ENCODE measurements around the gene MBNL2.
A peak's percentile ranks its signal among the peaks of the same experiment; 100 is the strongest.

Gene MBNL2

GRCh38 chr13:97429681-97430081 is 207.5 kb downstream of the MBNL2 start:
- DNase-seq = no peak

DNA sequence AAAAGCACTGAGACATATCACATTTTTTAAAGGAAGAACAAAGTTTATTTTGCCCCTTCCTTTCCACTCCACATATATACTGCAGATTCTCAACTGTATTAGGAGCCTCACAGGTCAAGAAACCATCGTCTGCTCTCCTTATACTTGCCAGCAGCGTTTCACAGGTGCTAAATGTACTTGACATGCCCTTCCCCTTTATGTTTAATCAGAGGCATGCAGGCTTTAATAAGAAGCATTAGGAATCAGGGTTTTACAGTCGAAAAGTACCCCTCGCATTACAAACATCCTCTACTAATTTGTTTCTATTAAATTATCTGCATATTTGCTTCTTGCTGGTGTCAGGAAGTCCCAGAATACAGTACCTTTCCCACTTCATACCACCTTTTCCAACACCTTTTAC is 208.2 kb downstream of the MBNL2 start:
- no peak for DNase-seq

DNA sequence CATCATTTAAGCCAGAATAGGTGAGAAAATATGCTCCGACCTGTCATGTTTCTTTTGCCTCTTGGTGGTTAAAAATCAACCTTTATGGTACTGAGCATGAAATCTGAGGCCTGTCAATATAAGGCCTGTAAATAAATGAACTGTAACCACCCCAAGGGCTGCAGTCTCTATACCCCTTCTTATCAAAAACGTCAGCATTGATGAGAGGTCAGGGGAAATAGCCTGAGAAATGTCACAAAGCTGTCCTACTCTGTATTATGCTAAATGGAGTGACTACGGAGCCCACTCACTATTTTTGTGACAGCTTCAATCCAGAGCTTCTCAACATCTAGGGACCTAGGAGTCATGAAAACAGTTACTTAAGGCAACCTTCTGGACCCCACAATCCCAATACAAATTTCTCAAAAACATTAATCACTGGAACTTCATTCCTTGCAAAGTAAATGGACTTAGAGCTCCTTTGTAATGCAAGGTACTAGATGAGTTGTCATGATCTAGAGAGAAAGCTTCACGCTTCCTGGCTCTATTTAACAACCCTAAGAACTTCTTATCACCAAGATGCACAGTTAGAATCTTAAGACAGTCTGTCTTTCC is 209.1 kb downstream of the MBNL2 start:
- no peak for DNase-seq

DNA sequence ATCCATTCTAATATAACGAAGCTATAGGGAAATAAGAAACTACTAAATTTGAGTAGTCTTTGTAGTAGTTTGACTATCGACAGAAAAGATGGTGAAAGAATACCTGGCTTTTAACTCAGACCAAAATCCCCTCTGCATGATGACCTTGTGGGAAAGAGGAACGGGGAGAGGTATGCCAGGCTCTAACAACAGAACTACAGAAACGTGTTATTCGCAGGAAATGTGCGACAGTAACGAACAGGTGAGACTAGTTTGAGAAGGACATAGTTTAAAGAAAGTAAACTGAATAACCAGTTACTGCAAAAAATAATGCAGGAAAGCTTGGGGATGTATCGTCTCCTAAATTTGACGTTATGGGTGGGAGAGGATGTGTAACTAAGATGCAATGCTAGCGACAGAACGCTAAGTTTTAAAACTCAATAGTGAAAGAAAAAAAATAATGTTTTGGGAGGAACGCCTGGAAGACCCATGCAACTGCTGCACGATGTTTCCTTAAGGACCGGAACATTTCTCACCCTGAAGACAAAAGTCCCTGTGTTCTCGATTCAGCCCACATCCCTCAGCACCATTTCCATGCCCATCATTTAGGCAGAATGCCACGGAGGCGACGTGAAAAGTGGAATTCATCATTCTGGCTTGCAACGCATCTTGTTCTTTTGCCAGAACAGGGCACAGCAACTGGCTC is 210.2 kb downstream of the MBNL2 start:
- DNase-seq = no peak

DNA sequence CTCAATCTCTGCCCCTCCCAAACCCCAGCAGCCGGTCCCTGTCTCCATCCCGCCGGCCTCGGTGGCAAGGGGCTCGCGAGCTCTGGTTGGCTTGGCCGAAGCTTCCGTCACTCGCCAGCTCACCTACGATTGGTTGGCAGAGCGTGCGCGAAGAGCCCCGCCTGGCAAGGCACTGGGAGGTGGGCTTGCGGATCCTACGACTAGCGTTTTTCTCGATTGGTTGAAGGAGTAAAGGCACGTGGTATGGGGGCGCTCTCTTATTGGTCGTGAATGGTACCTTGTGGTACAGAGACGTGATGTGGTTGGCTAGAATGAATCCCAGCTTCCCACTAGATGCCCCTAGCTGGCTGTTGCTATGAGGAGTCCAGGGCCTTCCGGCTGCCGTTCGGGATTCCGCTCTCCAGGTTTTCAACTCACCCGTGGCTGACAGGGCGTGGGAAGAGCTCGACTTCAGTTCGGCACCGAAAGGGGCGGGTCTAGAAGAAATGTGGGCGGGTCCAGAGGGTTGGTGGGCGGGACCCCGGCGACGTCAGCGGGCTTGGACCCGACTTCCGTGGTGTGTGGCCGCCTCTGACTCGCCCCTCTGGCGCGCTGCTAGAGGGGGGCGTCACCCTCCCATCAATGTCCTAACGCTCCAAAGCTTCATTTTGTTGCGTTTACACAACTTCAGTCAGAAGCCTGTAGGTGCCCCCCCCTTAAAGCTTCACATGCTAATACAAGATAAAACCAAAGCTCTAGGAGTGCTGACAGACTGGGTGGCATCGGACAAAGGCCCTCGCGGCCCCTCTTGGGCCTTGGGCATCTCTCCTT is 211.0 kb downstream of the MBNL2 start:
- DNase-seq = peak; percentile 99

DNA sequence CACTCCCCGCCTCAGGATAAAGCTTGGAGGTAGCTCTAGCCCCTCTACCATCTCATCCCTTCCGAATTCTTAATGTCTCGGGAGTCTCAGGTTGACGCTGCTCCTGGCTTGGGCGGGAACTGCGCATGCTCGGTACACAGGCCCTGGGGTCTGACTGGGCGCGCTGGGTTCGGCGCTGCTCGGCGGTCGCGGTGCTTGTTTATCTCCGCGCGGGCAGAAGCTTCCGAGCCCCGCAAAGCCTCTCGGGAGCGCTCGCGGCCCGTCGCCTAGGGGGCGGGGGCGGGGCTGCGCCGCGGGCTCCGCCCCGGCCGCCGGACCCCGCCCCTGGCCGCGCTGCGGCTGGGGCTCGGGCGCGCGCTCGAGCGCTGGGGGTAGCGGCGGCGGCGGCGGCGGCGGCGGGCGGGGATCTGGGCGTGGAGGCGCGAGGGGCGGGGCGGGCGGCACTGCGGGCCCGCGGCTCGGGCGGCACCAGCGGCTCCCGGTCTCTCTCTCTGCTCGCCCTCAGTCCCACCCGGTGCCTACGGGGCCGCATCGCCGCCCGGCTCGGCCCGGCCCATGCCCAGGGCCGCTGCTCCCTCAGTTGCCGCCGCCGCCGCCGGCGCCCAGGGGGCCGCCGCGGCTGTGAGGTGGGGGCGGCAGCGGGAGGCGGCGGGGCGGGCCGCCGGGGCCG is 211.7 kb downstream of the MBNL2 start, which contains the start of gene RAP2A:
Gene RAP2A, plus strand, starts transcription at position 443 of the 670 bp plus-strand sequence. CDS start 302 bp downstream, outside the sequence.
- peak; percentile 76 for DNase-seq

GRCh38 chr13:97434397-97435201 is 212.5 kb downstream of the MBNL2 start:
- peak; percentile 35 for DNase-seq

DNA sequence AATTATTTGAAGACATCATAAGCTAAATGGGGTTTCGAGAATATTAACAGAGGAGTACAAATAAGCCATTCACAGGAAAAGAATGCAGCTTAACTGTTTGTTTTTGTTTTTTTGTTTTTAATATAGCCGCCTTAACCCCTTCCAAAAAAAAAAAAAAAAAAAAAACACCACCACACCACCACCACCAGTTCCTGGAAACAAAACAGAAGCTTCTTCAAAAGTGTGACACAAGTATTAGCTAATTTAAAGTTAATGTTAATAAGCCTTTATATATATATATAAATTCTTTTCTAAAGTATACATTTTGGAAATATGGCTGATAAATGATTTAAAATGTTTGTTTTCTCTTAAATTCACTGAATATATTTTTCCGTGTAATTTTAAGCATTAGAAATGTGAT is 213.2 kb downstream of the MBNL2 start:
- no peak for DNase-seq

DNA sequence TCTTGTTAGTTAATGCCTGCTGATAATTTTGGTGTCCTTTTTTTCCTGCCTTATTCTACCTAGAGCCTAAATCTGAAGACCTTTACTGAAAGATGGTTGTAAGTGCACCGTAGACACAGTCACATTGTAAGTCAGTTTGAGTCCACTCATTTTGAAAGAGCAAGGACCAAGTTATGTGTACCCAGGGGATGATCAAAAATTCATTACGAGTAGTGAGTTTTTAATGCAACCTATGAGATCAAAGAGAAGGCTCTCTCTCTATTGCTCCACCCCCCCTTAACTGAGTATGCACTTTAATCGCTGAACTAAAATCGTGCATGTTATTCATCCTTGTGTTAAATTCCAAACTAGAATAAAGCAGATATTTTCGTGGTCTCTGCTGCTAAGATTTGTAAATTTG is 213.7 kb downstream of the MBNL2 start:
- DNase-seq = no peak

DNA sequence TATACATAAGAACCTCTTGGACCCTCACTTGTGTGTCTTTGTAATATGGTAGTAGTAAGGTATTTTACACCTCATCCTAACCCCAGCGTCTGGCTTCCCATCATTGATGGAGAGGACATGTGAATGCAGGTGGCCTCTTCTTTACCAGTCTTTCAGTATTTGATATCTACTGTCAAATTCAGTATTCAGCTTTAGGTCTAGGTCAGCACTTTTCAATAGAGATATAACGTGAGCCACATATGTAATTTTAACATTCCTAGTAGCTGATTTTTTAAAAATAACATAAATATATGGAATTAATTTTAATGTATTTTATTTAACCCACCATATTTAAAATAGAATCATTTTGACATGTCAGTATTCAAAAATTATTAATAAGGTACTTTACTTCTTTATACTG is 214.7 kb downstream of the MBNL2 start:
- no peak for DNase-seq

DNA sequence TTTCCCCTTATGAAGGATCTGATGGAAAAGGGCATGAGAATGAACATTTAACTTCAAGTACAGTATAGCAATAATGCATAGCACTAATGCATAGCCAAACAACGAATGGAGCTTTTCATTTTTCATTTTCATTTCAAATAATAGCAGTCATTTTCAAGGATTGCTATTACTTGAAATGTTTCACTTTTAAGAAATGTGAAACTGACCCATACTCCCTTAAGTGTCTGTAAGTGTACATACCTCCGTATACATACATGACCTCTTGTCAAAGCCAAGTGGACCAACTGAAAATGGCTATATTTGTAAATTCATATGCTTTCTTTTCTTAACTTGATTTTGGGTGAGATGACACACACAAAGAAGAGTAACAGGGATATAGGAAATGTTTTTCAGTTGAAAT is 215.6 kb downstream of the MBNL2 start:
- no peak for DNase-seq

DNA sequence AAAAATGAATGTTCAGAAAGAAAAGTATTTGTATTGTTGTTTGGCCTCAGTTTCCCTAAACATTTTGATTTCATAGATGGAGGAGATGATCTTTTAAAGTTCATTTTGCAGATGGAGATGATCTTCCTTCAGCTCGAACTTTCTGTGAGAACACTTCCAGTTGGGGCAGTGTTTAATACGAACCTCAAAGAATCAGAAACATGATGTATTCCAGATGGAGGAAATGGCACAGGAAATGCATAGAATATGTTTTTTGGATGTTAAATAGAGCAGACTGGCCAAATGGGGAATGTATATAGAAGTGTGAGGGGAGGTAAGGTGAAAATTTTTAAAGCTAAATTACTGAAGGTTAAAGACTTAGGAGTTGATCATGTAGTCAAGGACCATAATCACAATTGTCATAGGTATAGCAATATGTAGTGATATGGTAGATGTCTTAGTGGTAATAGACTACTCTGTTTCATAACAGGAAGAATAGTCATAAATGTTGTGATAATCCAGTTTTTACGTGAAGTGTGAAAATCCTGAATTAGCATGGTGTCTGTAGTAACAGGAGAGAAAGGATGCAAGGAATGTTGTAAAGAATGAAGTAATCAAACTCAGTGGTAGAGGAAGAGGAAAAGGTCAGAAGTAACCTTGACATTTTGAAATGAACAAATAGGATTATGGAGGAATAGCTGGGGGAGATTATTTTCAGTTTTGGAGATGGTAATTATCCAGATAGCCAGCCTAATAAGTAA is 216.9 kb downstream of the MBNL2 start:
- DNase-seq = no peak

DNA sequence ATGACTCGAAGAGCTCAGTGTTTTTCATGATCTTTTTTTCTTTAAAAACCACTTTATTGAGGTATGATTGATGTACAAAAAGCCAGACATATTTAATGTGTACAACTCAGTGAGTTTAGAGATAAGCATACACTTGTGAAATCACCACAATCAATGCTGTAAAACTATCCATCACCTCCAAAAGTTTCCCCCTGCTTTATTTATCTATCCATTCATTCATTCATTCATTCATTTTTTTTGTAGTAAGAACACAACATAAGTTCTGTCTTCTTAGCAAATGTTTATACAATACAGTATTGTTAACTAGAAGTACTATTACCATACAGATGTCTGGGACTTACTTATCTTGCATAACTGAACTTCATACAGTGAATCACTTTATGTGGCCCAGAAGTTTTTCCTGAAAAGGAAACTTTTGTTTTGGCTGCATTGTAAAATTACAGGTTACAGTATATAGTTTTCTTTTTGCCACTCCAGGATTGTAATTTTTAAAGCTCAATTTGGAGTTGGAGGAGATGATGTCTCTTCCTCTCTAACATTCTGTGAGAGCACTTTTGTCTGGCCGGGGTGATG is 218.6 kb downstream of the MBNL2 start:
- no peak for DNase-seq

DNA sequence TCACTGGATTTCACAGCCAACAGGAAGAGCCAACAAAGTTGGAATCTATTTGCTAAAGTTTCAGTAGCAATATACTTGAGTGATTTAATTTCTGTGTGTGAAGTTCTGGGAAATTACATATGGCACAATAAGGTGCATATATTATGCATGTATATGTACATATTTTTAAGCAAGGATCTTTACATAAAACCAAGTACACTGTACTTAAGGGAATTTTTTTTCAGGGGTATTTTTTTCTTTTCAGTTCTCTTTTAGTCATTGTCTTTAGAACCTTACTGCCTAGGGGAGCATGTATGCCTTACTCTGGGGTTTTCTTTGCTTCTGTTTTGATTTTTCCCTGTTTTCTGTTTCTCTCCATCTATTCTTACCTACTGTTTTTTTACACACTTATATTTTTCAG is 219.2 kb downstream of the MBNL2 start:
- DNase-seq = no peak

Measured in effector CD8-positive, alpha-beta T cell (primary cell).